Measurements from ENCODE around the gene ERG.

The ERG gene

DNA sequence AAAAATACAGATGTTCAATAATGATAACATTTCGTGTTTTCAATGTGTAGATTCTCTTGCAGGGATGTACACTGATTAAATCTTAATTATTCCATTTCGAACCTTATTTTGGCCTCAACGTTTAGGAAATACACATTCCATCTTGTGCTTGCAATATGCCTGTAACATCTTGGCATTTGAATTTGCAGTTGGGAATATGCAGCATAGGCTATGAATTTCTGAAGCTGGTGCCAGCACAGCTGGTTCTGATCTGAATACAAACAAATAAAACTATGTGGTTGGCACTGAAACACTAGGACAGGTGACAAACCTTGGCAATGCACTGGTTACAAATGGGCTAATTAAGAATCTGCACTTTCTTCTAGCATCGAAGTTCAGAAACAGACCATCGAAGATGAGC is 108.4 kb downstream of the ERG start:
- no peak for DNase-seq (ENCODE audit: low spot score)

DNA sequence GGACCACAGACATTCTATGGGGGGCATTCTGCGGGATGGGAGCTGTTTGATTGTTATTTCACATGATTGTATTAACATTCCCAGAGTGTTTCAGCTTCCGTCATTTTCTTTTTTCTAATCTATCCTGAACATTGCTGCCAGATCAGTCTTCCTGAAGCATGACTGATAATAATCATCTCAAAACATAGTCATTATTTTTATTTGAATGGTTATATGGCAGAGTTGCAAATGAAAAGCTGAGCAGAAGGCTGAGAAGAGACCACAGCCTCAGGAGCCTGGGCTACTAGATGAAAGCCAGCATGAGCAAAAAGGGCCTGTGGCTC is 109.0 kb downstream of the ERG start:
- no peak for DNase-seq (ENCODE audit: low spot score)

GRCh38 chr21:38388647-38389353 is 109.5 kb downstream of the ERG start:
- no peak for DNase-seq (ENCODE audit: low spot score)

DNA sequence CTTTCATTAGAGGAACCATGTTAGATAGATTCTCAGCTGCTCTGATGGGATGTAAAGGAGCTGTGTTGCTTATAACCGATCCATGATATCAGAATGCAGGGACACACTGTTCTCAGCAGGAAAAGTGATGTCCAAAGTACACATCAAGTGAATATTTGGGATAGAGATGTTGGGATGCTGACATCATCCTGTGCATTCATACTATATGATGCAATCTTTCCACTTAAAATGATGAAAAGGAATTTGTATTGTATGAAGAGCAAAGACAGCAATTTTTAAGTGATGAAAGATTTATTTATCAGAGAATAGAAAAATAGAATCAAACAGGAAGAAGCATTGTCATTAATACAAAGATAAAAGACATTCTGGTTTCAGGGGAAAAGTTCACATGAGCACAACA is 110.1 kb downstream of the ERG start:
- no peak for DNase-seq (ENCODE audit: low spot score)

GRCh38 chr21:38386967-38387366 is 111.3 kb downstream of the ERG start:
- no peak for DNase-seq (ENCODE audit: low spot score)

GRCh38 chr21:38385427-38386175 is 112.7 kb downstream of the ERG start:
- no peak for DNase-seq (ENCODE audit: low spot score)

DNA sequence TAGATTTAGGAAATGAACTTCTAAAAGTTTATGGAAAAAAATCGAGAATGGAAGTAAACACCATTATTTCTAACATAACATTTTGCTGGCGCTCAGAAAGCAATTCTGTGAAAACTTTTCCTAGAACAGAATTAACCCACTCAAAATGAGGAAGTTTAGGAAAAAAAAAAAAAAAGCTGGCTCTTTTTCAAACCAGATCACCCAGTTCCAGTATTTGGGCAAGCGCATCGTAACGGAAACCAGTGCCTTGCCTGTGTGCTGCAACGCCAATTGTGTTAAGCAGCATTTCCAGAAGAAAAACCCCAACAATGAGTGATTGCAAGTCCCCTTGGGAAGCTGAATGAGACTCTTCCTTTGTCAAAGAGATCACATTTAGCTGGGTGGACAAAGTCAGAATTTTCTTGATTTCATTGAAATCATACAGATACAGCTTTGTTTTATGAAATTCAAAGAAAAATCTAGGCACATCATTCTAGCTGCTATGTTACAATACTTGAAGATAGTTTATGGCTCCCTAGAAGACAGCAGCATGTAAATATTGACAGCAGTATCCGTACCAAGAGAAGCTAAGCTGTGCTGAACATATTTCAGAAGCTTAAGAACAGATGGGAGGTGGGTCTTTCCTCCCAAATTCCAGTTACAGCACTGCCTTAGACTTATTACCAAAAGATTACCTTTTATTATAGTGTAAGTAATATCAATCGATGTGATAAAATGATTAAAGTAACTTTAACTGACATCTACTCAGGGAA is 113.4 kb downstream of the ERG start:
- DNase-seq (ENCODE audit: low spot score), result no peak

DNA sequence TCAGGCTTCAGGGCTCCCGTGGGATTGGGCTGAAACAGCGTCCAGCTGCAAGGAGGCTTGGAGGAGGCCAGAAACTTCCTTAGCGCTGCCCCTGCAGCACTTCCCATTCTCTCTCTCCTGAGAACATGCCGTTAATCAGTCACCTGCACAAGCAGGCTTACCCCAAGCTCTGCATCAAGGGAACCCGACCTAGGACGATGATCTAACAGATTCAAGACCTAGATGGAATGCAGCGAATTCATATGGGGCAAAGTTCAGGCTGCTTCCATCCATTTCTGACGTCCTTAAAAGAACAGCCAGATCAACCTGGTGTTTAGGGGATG is 114.1 kb downstream of the ERG start:
- DNase-seq (ENCODE audit: low spot score), result no peak

GRCh38 chr21:38383411-38384237 is 114.7 kb downstream of the ERG start:
- DNase-seq (ENCODE audit: low spot score), result no peak

DNA sequence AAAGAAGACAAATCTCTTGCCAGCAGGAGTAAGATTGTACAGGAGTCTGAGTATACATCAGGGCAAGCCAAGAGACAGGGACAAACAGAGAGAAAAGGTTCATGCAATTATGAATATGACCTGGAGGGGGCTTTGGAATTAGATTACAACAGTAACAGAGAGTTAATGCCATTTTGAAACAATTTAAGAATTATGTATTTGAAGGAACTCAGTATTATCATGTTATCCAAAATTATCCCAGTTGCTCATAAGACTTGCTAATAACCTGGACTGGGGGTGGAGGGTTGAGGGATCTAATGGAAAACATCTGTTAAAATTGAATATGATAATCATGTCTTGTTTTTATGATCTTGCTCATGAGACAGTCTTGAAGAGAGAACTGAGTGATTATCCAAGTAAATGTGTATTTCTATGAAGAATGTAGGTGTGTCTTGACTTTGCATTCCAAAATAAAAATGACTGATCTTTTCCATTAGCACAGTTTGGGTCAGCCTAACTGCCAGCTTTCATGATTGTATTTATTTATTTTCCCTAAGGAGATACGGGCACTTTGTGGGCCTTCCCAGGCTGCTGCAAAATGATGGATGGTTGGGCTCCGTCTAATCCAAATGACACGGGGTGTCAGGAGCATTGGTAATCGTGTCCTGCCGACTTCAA is 117.7 kb downstream of the ERG start:
- peak; percentile 15 for DNase-seq (ENCODE audit: low spot score)

DNA sequence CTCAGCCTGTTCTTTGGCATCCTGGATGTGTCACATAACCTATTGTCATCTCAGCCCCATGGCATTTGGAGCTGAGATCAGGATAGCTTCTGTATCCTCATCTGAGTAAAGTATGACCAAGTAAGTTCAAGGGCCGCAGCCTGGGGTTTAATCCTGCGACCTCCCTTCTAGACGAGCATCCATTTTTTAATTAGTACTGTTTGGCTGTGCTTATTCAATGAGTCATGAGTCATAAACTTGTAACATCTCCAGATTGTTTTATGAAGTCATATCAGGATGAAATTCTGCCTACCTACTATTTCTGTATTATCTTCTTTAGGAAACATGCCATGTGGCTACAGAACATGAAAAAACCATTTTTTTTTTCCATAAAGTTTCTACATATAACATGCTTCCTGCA is 119.1 kb downstream of the ERG start:
- no peak for DNase-seq (ENCODE audit: low spot score)

DNA sequence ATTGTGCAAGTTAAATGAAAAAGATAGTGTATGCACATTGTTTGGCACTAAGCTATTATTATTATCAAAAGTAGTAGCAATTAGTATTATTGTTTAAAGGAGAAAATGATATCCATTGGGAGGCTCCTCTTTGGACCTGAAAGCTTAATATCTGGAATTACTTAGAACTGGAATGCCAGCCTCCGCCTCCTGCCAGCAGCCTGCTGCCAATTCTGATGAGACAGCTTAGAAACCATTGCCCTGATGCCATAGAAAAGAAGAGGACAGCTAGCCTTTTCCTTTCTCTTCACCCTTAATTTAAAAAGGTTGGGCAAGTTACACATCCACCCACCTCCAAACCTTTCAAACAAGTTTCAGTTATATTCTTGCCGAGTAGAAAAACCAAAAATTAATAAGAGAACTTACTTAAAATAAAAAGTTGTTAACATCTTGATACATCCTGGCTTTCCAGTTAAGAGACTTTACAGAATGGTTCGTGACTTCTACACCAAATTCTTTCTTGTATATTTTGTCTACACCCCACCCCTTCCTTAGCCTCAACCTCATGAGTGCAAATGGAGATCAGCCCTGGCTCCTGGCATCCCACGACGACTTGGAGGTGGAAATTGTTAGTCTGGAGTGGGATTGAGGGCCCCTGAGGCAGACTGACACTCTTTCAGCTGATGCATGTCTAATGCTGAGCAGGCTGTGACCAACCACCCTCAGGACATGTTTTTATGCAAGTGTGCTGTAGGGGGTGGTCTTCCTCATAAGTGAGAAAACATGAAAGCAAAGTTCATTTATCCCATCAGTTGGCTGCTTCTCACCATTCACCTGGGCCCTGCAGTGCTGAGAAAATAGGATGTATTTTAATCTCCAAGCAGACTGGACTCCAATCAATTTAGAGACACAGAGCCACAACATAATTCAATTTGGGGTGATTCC is 120.8 kb downstream of the ERG start:
- no peak for DNase-seq (ENCODE audit: low spot score)

GRCh38 chr21:38376693-38377092 is 121.6 kb downstream of the ERG start:
- DNase-seq (ENCODE audit: low spot score), result no peak

GRCh38 chr21:38376235-38376634 is 122.0 kb downstream of the ERG start:
- no peak for DNase-seq (ENCODE audit: low spot score)

- DNase-seq (ENCODE audit: low spot score), result no peak
Observed at GRCh38 chr21:38367646-38368045, 130.6 kb downstream of the ERG start.

DNA sequence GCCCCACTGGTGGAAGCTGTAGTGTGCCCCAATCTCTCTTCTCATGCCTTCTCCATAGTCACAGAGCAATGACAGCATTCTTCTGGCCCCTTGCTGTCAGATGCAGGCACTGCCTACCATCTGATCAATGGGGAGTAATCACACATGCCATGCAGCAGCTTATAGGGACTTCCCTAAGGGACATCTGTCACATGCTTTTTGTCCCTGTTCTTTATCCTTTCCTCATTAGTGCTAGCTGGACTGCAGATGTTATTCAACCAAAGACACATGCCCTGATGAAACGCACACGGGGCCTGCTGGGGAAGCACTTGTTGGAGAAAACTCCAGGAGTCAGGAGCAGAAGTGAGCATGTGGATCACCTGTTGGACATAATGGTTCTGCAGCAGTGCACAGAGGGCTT is 132.8 kb downstream of the ERG start:
- DNase-seq (ENCODE audit: low spot score), result no peak

DNA sequence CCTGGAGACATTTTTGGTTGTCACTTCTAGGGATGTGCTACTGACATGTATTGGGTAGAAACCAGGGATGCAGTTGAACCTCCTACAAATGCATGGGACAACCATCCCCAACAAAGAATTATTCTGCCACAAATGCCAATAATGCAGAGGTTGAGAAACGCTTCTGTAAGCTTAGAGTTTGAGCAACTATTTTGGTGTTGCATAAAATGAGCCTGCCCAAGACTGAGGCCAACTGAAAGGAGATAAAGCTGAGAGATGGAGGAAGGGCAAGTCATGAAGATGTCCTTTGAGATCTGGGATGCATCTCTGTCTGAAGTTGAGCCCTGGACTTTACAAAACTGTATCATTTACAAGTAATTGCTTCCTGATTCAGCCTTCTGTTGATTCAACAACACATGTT is 134.6 kb downstream of the ERG start:
- no peak for DNase-seq (ENCODE audit: low spot score)

GRCh38 chr21:38361324-38361723 is 137.0 kb downstream of the ERG start:
- no peak for DNase-seq (ENCODE audit: low spot score)

GRCh38 chr21:38359835-38360234 is 138.4 kb downstream of the ERG start:
- DNase-seq (ENCODE audit: low spot score), result no peak

GRCh38 chr21:38359090-38359489 is 139.2 kb downstream of the ERG start:
- DNase-seq (ENCODE audit: low spot score), result no peak

DNA sequence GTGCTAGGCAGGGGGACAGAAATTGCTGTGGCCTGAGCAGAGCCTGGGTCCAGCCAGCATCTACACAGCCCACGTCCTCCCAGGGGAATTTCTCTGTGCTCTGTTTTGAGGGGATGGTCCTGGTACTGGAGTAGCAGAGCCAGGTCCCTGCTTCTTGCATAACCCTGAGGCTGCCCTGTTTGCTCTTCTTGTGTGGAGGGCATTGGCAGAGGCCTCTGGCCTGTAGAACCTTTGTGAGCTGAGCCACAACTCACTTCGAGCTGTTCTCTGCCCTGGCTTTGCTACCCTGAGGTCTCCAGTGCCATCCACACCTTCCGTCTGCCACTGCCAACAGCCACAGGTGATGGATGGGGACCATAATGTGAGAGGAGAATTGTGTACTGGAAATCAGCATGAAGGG is 139.6 kb downstream of the ERG start:
- DNase-seq (ENCODE audit: low spot score), result no peak

Data from COLO829 (cell line).